Peyer's patch (tissue), 4 donors: ENCODE data around the gene CT45A5. TPM values are rescaled to one million over a fixed set of nuclear protein-coding genes. Genes with fewer than 3 reads are reported as not detected.
"Not testable (repeated sequence)": the region's sequence is repeated elsewhere in the genome, so short reads cannot be mapped to it uniquely, and the experiment has no call there.

ENCODE experiments used
- DNase-seq, 3 donors: peaks; one replicate each; pipeline ENCODE4 v3.0.0-alpha.2; 2017 to 2019
- H3K27ac ChIP-seq, 4 donors: fragments of 200-600 bp; sonication (generic); one replicate each; pipeline ENCODE4 v1.5.1; 2016 to 2019
- H3K27me3 ChIP-seq, 2 donors: fragments of 200-600 bp; sonication (generic); one replicate each; pipeline ENCODE4 v1.5.1; 2019
- H3K36me3 ChIP-seq, 3 donors: fragments of 200-600 bp; sonication (generic); one replicate each; pipeline ENCODE4 v1.5.1; 2016 to 2019
- H3K4me1 ChIP-seq, 4 donors: fragments of 200-600 bp; sonication (generic); one replicate each; pipeline ENCODE4 v1.5.1; 2016 to 2019
- H3K4me3 ChIP-seq, 4 donors: fragments of 200-600 bp; sonication (generic); 1 replicate in 3 of 4; 2 replicates in 1 of 4; pipeline ENCODE4 v1.5.1; 2016 to 2019; ENCODE audit warnings: mild to moderate bottlenecking in 1 of 4
- H3K9me3 ChIP-seq, 4 donors: fragments of 200-600 bp; sonication (generic); one replicate each; pipeline ENCODE4 v1.5.1; 2016 to 2019; ENCODE audit warnings: mild to moderate bottlenecking in 1 of 4
- POLR2A ChIP-seq, 2 donors: fragments of 450-650 bp; IDR thresholded peaks; one replicate each; pipeline ENCODE4 v1.5.1; 2017; ENCODE audit warnings: antibody characterized with exemption in 2 of 2, mild to moderate bottlenecking in 2 of 2, moderate library complexity in 2 of 2
- total RNA-seq, 4 donors: library from RNA; depleted of rRNA; stranded (reverse); fragments of >200 nt; gene quantifications; one replicate each; pipeline ENCODE4 v1.1.0, GENCODE V29; 2016
- TF ChIP-seq, protein P1 (sequence below), 6 experiments: fragments of 450-650 bp in 4 of 6; fragments of 200-600 bp in 2 of 6; sonication (generic) in 1 of 6; IDR thresholded peaks; one replicate each; pipeline ENCODE4 v1.5.1; 2017 to 2019; ENCODE audit warnings: antibody characterized with exemption in 6 of 6, mild to moderate bottlenecking in 3 of 6, moderate library complexity in 1 of 6

CT45A5 gene, protein sequence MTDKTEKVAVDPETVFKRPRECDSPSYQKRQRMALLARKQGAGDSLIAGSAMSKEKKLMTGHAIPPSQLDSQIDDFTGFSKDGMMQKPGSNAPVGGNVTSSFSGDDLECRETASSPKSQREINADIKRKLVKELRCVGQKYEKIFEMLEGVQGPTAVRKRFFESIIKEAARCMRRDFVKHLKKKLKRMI
- total RNA-seq, result not detected

DNA sequence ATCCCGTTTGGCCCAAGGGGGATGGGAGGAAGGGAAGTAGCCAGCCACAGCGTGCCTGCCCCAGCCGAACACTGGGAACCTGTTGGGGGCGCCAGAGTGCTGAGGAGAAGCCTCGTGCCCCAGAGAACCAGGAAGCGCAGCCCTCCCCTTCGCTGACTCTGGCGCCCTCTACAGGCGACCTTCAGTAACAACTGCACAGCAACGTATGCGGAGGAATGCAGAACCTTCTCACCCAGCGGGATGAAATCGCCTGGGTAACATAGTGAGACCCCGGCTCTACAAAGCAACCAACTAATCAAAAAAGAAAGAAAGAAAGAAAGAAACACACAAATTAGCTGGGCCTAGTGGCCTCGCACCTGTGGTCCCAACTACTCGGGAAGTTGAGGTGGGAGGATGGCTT is at the start of gene CT45A5:
Gene CT45A5 (minus strand): TSS at position 101 of the 400 bp plus-strand sequence. CDS start 3,774 bp downstream, outside the sequence.
- H3K27me3 ChIP-seq, DNase-seq, H3K4me1 ChIP-seq, H3K4me3 ChIP-seq, H3K36me3 ChIP-seq, H3K27ac ChIP-seq, H3K9me3 ChIP-seq: not testable (repeated sequence)

- H3K36me3 ChIP-seq, DNase-seq, H3K4me1 ChIP-seq: not testable (repeated sequence)
These were observed 34.6 kb upstream of the CT45A5 start, which contains the start of gene CT45A2 for GRCh38 chrX:135819912-135820311. TSS of gene CT45A2 (minus strand) at chrX:135820012. CDS start at chrX:135816265, 3,747 bp downstream.

DNA sequence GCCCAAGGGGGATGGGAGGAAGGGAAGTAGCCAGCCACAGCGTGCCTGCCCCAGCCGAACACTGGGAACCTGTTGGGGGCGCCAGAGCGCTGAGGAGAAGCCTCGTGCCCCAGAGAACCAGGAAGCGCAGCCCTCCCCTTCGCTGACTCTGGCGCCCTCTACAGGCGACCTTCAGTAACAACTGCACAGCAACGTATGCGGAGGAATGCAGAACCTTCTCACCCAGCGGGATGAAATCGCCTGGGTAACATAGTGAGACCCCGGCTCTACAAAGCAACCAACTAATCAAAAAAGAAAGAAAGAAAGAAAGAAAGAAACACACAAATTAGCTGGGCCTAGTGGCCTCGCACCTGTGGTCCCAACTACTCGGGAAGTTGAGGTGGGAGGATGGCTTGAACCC is 17.4 kb upstream of the CT45A5 start, which contains the start of gene CT45A6:
Gene CT45A6 (minus strand): TSS at position 101 of the 400 bp plus-strand sequence. CDS start 3,794 bp downstream, outside the sequence.
- H3K27ac ChIP-seq, H3K36me3 ChIP-seq, H3K27me3 ChIP-seq, H3K4me3 ChIP-seq, H3K4me1 ChIP-seq, DNase-seq, H3K9me3 ChIP-seq: not testable (repeated sequence)

More at GRCh38 chrX:135819912-135820311, 34.6 kb upstream of the CT45A5 start, which contains the start of gene CT45A2:
- H3K27ac ChIP-seq, H3K27me3 ChIP-seq, H3K9me3 ChIP-seq, H3K4me3 ChIP-seq: not testable (repeated sequence)

- H3K36me3 ChIP-seq, H3K27ac ChIP-seq, H3K27me3 ChIP-seq, H3K4me1 ChIP-seq, H3K9me3 ChIP-seq, DNase-seq, H3K4me3 ChIP-seq: not testable (repeated sequence)
These were observed 17.2 kb downstream of the CT45A5 start, which contains the start of gene CT45A3 for GRCh38 chrX:135768091-135768490. TSS of gene CT45A3 (minus strand) at chrX:135768191. CDS start at chrX:135764444, 3,747 bp downstream.

- not testable (repeated sequence) for DNase-seq, H3K27ac ChIP-seq, H3K36me3 ChIP-seq, H3K4me1 ChIP-seq, H3K27me3 ChIP-seq, H3K4me3 ChIP-seq, H3K9me3 ChIP-seq
These were observed 40.6 kb downstream of the CT45A5 start for GRCh38 chrX:135744739-135745138.

DNA sequence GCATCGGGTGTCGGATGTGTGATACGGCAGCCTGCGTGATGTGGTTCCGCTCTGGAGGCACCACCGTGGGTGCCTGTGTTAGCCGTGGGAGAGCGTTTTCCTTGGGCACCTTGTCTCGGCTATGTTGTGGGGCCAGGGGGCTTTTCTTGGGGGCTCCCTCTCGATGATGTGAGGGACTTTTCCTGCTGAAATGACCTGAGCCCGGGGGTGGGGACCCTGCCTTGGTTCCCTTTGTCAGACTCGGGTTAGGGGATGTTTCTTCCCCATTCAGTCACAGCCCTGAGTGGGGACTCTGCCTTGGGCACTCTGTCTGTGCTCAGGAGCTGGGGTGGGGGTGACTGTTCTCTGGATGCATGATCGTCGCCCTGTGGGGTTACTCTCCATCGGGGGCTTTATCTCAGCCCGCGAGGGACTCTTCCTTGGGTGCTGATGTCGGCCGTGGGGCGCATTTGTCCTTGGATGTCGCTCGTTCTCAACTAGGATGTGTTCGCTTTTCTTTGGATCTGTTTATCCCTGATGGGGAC is 44.0 kb downstream of the CT45A5 start:
- no peak for DNase-seq
- H3K4me1 ChIP-seq, result no peaks in the 10 kb centered on the region
- TF ChIP-seq, protein P1, sequence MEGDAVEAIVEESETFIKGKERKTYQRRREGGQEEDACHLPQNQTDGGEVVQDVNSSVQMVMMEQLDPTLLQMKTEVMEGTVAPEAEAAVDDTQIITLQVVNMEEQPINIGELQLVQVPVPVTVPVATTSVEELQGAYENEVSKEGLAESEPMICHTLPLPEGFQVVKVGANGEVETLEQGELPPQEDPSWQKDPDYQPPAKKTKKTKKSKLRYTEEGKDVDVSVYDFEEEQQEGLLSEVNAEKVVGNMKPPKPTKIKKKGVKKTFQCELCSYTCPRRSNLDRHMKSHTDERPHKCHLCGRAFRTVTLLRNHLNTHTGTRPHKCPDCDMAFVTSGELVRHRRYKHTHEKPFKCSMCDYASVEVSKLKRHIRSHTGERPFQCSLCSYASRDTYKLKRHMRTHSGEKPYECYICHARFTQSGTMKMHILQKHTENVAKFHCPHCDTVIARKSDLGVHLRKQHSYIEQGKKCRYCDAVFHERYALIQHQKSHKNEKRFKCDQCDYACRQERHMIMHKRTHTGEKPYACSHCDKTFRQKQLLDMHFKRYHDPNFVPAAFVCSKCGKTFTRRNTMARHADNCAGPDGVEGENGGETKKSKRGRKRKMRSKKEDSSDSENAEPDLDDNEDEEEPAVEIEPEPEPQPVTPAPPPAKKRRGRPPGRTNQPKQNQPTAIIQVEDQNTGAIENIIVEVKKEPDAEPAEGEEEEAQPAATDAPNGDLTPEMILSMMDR (IDR thresholded peaks at IDR 0.05), result no peak
- no peak for TF ChIP-seq POLR2A (IDR thresholded peaks at IDR 0.05)
- no peak overlapping the region for H3K27ac ChIP-seq
- no peaks in the 10 kb centered on the region for H3K9me3 ChIP-seq
- H3K4me3 ChIP-seq, result no peak overlapping the region
- H3K27me3 ChIP-seq, result no peaks in the 10 kb centered on the region
- no peaks in the 10 kb centered on the region for H3K36me3 ChIP-seq

DNA sequence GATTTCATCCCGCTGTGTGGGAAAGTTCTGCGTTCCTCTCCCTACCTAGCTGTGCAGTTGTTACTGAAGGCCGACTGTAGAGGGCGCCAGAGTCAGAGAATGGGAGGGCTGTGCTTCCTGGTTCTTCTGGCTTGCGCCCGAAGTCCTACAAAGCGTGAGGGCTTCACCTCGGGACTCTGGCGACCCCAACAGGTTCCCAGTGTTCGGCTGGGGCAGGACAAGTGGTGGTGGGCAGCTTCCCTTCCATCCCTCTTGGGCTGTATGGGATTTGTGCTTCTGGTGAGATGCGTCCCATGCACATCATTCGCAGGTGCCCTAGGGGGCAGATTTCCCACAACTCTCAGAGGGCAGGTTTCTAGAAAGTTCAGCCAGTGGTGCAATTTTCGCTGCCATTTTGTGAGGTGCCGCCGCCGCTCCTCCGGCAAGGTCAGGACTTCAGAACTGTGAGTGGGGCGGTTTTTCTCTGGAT is 44.6 kb downstream of the CT45A5 start:
- no peak for TF ChIP-seq POLR2A (IDR thresholded peaks at IDR 0.05)
- TF ChIP-seq, protein P1 (IDR thresholded peaks at IDR 0.05), result no peak
- Histone ChIP-seq H3K27ac (no peak overlapping the region), H3K4me3 (no peak overlapping the region), H3K27me3 (no peaks in the 10 kb centered on the region), H3K36me3 (no peaks in the 10 kb centered on the region), H3K4me1 (no peaks in the 10 kb centered on the region), H3K9me3 (no peaks in the 10 kb centered on the region)
- no peak for DNase-seq

- Histone ChIP-seq H3K9me3 (no peaks in the 10 kb centered on the region), H3K4me3 (no peak overlapping the region), H3K27ac (no peak overlapping the region), H3K36me3 (no peaks in the 10 kb centered on the region), H3K4me1 (no peaks in the 10 kb centered on the region), H3K27me3 (no peaks in the 10 kb centered on the region)
- TF ChIP-seq POLR2A (IDR thresholded peaks at IDR 0.05), result no peak
- TF ChIP-seq, protein P1 (IDR thresholded peaks at IDR 0.05), result no peak
- no peak for DNase-seq
These were observed 47.8 kb downstream of the CT45A5 start for GRCh38 chrX:135737366-135738071.

GRCh38 chrX:135734666-135735065 is 50.6 kb downstream of the CT45A5 start:
- not testable (repeated sequence) for H3K27ac ChIP-seq, H3K9me3 ChIP-seq, H3K36me3 ChIP-seq, H3K4me1 ChIP-seq, H3K27me3 ChIP-seq, DNase-seq, H3K4me3 ChIP-seq
